ENCODE data around the gene VSTM4.

The VSTM4 gene

GRCh38 chr10:49072166-49072885 lies 43.0 kb downstream of the VSTM4 start:
- DNase-seq (ENCODE audit: low read depth in 2 of 3, low spot score in 2 of 3) = no peak

GRCh38 chr10:49071160-49071761 lies 44.1 kb downstream of the VSTM4 start:
- no peak for DNase-seq (ENCODE audit: low read depth in 2 of 3, low spot score in 2 of 3)

- no peak for DNase-seq (ENCODE audit: low read depth in 2 of 3, low spot score in 2 of 3)
Measured at GRCh38 chr10:49070701-49071100, 44.6 kb downstream of the VSTM4 start.

- DNase-seq (ENCODE audit: low read depth in 2 of 3, low spot score in 2 of 3) = no peak
Measured at GRCh38 chr10:49068672-49069217, 46.6 kb downstream of the VSTM4 start.

GRCh38 chr10:49068209-49068608 lies 47.1 kb downstream of the VSTM4 start:
- DNase-seq (ENCODE audit: low read depth in 2 of 3, low spot score in 2 of 3) = no peak

- no peak for DNase-seq (ENCODE audit: low read depth in 2 of 3, low spot score in 2 of 3)
Measured at GRCh38 chr10:49066944-49067730, 48.2 kb downstream of the VSTM4 start.

- no peak for DNase-seq (ENCODE audit: low read depth in 2 of 3, low spot score in 2 of 3)
Measured at GRCh38 chr10:49062229-49062628, 53.1 kb downstream of the VSTM4 start.

GRCh38 chr10:49061667-49062066 lies 53.7 kb downstream of the VSTM4 start:
- no peak for DNase-seq (ENCODE audit: low read depth in 2 of 3, low spot score in 2 of 3)

GRCh38 chr10:49058463-49059255 lies 56.7 kb downstream of the VSTM4 start:
- DNase-seq (ENCODE audit: low read depth in 2 of 3, low spot score in 2 of 3) = no peak

- no peak for DNase-seq (ENCODE audit: low read depth in 2 of 3, low spot score in 2 of 3)
Measured at GRCh38 chr10:49057231-49057880, 58.0 kb downstream of the VSTM4 start.

- no peak for DNase-seq (ENCODE audit: low read depth in 2 of 3, low spot score in 2 of 3)
Measured at GRCh38 chr10:49056356-49056755, 59.0 kb downstream of the VSTM4 start.

GRCh38 chr10:49055221-49055849 lies 60.0 kb downstream of the VSTM4 start:
- no peak for DNase-seq (ENCODE audit: low read depth in 2 of 3, low spot score in 2 of 3)

- DNase-seq (ENCODE audit: low read depth in 2 of 3, low spot score in 2 of 3) = no peak
Measured at GRCh38 chr10:49054753-49055152, 60.6 kb downstream of the VSTM4 start.

- no peak for DNase-seq (ENCODE audit: low read depth in 2 of 3, low spot score in 2 of 3)
Measured at GRCh38 chr10:49053998-49054692, 61.2 kb downstream of the VSTM4 start.

- no peak for DNase-seq (ENCODE audit: low read depth in 2 of 3, low spot score in 2 of 3)
Measured at GRCh38 chr10:49053053-49053997, 62.0 kb downstream of the VSTM4 start.

- no peak for DNase-seq (ENCODE audit: low read depth in 2 of 3, low spot score in 2 of 3)
Measured at GRCh38 chr10:49052069-49052468, 63.3 kb downstream of the VSTM4 start.

GRCh38 chr10:49050906-49051305 lies 64.4 kb downstream of the VSTM4 start:
- DNase-seq (ENCODE audit: low read depth in 2 of 3, low spot score in 2 of 3) = no peak

GRCh38 chr10:49050366-49050765 lies 65.0 kb downstream of the VSTM4 start:
- DNase-seq (ENCODE audit: low read depth in 2 of 3, low spot score in 2 of 3) = no peak

All from activated CD8-positive, alpha-beta memory T cell treated with anti-CD3 and anti-CD28 coated beads for 48 hours (primary cell).